DOHH2 (cell line): ENCODE data around the gene PRDM7.

Experiments used
- EZH2phosphoT487 ChIP-seq: fragments of 200-600 bp; sonication (generic); IDR thresholded peaks from 2 replicates; pipeline ENCODE4 v1.6.1; 2017; ENCODE audit warnings: borderline replicate concordance, mild to moderate bottlenecking, antibody characterized with exemption, low read length, moderate library complexity, mixed read lengths
- TF ChIP-seq, protein P1 (sequence below): fragments of 200-600 bp; sonication (generic); IDR thresholded peaks from one replicate; pipeline ENCODE4 v1.5.1; 2014; ENCODE audit warnings: antibody characterized with exemption, mild to moderate bottlenecking, low read depth, low read length; ENCODE audit not compliant: poor library complexity, severe bottlenecking

DNA sequence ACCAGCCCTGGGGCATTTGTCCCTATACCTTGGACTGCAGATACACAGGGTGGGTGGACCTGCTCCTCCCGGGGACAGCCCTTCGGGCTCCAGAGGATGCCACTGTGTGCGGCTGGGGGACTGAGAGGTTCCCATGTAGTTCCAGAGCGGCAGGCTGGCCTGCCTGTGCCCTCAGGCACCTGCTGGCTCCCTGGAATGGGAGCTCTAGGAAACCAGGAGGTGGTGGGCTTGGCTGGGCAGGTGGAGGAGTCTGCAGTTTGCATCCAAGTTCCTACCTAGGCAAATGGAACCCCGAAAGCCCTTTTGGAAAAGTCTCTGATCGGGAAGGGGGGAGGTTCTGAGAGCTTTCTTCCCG lies 58.9 kb downstream of the PRDM7 start:
- TF ChIP-seq, protein P1, sequence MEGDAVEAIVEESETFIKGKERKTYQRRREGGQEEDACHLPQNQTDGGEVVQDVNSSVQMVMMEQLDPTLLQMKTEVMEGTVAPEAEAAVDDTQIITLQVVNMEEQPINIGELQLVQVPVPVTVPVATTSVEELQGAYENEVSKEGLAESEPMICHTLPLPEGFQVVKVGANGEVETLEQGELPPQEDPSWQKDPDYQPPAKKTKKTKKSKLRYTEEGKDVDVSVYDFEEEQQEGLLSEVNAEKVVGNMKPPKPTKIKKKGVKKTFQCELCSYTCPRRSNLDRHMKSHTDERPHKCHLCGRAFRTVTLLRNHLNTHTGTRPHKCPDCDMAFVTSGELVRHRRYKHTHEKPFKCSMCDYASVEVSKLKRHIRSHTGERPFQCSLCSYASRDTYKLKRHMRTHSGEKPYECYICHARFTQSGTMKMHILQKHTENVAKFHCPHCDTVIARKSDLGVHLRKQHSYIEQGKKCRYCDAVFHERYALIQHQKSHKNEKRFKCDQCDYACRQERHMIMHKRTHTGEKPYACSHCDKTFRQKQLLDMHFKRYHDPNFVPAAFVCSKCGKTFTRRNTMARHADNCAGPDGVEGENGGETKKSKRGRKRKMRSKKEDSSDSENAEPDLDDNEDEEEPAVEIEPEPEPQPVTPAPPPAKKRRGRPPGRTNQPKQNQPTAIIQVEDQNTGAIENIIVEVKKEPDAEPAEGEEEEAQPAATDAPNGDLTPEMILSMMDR = no peak
- TF ChIP-seq EZH2phosphoT487 = no peak
